ENCODE data around the gene PLPP6. TPM values are rescaled to one million over a fixed set of nuclear protein-coding genes. Genes with fewer than 3 reads are reported as not detected.

PLPP6 gene
- total RNA-seq, 1 donor from 2014 or later, result 19.2 TPM

GRCh38 chr9:4700091-4700490 lies 38.0 kb downstream of the PLPP6 start:
- H3K4me1 ChIP-seq, result no peaks in the 10 kb centered on the region
- no peak for TF ChIP-seq CTCF (IDR thresholded peaks at IDR 0.05)
- H3K27me3 ChIP-seq, result no peaks in the 10 kb centered on the region
- H3K27ac ChIP-seq, result no peak overlapping the region
- peaks cover 49 to 56% of the 10 kb centered on the region in 2 donors for H3K36me3 ChIP-seq
- intact Hi-C loops (cut with DNase I), result no loop called here
- no peaks in the 10 kb centered on the region for H3K9me3 ChIP-seq
- no peak overlapping the region for H3K4me3 ChIP-seq
- no peak for DNase-seq (ENCODE audit: low spot score in 2 of 2)

GRCh38 chr9:4700932-4701331 lies 38.8 kb downstream of the PLPP6 start:
- no peak for TF ChIP-seq CTCF (IDR thresholded peaks at IDR 0.05)
- Histone ChIP-seq H3K4me3 (no peak overlapping the region), H3K27ac (no peak overlapping the region), H3K27me3 (no peaks in the 10 kb centered on the region), H3K9me3 (no peaks in the 10 kb centered on the region), H3K36me3 (peaks cover 49 to 59% of the 10 kb centered on the region in 2 donors), H3K4me1 (no peaks in the 10 kb centered on the region)
- no peak for DNase-seq (ENCODE audit: low spot score in 2 of 2)
- intact Hi-C loops (cut with DNase I), result no loop called here

GRCh38 chr9:4701526-4701925 lies 39.4 kb downstream of the PLPP6 start:
- H3K9me3 ChIP-seq, result no peaks in the 10 kb centered on the region
- no peak for TF ChIP-seq CTCF (IDR thresholded peaks at IDR 0.05)
- intact Hi-C loops (cut with DNase I), result no loop called here
- H3K4me3 ChIP-seq, result no peak overlapping the region
- H3K27me3 ChIP-seq, result no peaks in the 10 kb centered on the region
- H3K27ac ChIP-seq, result no peak overlapping the region
- DNase-seq (ENCODE audit: low spot score in 2 of 2), result no peak
- H3K4me1 ChIP-seq, result no peaks in the 10 kb centered on the region
- H3K36me3 ChIP-seq, result peaks cover 54 to 63% of the 10 kb centered on the region in 2 donors

GRCh38 chr9:4704129-4704528 lies 42.0 kb downstream of the PLPP6 start:
- H3K27me3 ChIP-seq, result no peaks in the 10 kb centered on the region
- no peak overlapping the region for H3K4me3 ChIP-seq
- H3K4me1 ChIP-seq, result no peaks in the 10 kb centered on the region
- TF ChIP-seq CTCF (IDR thresholded peaks at IDR 0.05), result no peak
- no peak for DNase-seq (ENCODE audit: low spot score in 2 of 2)
- H3K36me3 ChIP-seq, result peaks cover 39 to 52% of the 10 kb centered on the region in 2 donors
- intact Hi-C loops (cut with DNase I), result no loop called here
- H3K27ac ChIP-seq, result no peak overlapping the region
- H3K9me3 ChIP-seq, result no peaks in the 10 kb centered on the region

GRCh38 chr9:4706021-4706420 lies 43.9 kb downstream of the PLPP6 start:
- Histone ChIP-seq H3K4me1 (no peaks in the 10 kb centered on the region), H3K4me3 (no peak overlapping the region), H3K27me3 (no peaks in the 10 kb centered on the region), H3K36me3 (peaks cover 32 to 51% of the 10 kb centered on the region in 2 donors), H3K9me3 (no peaks in the 10 kb centered on the region), H3K27ac (no peak overlapping the region)
- TF ChIP-seq CTCF (IDR thresholded peaks at IDR 0.05), result no peak
- DNase-seq (ENCODE audit: low spot score in 2 of 2), result no peak
- intact Hi-C loops (cut with DNase I), result no loop called here

GRCh38 chr9:4706971-4707622 lies 45.0 kb downstream of the PLPP6 start:
- Histone ChIP-seq H3K9me3 (no peaks in the 10 kb centered on the region), H3K4me3 (no peak overlapping the region), H3K36me3 (peaks cover 25 to 42% of the 10 kb centered on the region in 2 donors), H3K4me1 (no peaks in the 10 kb centered on the region), H3K27me3 (no peaks in the 10 kb centered on the region), H3K27ac (peak overlapping the region in 1 of 2 donors; percentile 28)
- DNase-seq (ENCODE audit: low spot score in 2 of 2), result no peak
- intact Hi-C loops (cut with DNase I), result no loop called here
- TF ChIP-seq CTCF (IDR thresholded peaks at IDR 0.05), result no peak
